CD4-positive, alpha-beta T cell treated with Interleukin-21 for 1 hour (primary cell): ENCODE measurements around the gene NRP2.

Source experiments
- DNase-seq: peaks from one replicate; pipeline ENCODE4 v3.0.0-alpha.2; 2020

The NRP2 gene

DNA sequence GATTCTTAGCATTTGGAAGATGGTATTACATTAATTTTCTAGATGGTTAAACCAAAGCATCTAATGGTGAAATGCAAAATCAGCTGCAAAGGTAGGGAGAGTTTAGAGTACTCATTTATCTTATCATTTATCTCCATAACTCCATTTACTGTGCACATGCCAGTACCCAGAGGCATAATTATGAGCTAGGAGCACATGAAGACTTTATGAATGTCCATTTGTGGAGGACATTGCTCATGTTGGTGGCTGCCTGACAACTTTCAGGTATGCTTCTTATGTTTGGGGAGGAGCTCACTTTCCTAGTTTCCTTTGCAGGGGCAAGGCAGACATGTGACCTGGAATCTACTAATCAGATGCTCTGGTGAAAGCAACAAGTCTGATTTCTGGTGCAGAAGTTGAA, 134.0 kb downstream of the NRP2 start:
- DNase-seq: no peak

DNA sequence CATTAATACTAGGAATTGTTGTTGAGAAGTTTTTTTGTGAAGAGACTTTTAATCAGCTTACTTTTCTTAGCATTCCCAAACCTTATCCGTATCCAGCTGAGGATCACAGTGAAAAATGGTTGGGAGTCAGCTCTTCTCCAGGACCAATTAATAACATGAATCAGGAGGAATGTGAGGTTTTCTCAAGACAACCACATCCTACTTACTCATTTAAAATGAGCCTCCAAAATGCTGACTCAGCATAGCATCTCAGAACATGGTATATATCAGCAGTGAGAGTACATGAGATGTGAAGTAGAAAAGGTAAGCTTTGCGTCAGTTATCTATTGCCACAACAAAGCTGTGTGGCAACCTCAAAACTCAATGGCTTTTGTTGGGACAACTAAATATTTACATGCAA, 140.3 kb downstream of the NRP2 start:
- DNase-seq: no peak

DNA sequence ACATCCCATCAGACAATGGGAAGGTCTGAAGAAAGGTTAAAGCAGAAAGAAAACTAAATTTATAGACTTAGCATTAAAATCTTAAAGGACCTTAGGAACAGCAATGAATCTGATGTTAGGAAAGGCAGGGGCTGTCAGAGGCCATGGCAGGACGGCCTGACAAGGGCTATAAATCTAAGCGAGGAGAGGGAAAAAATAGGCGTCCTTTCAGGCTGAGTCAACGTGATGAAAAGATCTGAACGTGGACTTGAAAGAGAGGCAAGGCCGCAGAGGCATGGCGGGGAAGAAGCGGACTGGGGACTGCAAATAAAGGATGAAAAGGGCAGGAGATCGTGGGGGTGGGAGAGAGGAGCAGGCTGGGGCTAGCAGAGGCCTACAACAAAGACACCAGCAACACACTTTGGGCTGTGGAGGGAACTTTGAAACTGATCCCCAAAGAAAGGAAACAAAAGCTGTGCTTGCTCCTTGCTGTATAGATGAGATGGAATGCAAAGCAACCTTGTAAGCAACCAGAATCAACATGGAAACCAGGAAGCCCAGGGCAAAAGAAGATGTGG, 145.6 kb downstream of the NRP2 start:
- DNase-seq: no peak

DNA sequence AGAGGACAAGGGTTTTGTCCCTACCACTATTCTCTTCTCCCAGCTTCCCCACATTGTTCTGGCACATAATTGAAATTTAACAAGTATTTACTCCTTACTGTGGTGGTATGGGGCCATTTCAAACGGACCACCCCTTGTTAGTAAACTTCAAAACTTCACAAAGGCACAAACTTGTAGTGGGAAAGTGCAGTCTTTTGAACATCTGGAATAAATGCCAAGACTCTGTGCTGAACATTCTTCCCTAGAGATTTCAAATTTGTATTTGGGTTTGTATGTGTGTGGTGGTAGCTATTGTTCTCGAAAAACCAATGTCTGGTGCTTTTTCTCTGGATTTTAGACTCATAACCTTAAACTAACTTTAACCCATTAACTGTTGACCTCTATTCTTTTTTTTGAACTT, 151.6 kb downstream of the NRP2 start:
- DNase-seq: no peak

DNA sequence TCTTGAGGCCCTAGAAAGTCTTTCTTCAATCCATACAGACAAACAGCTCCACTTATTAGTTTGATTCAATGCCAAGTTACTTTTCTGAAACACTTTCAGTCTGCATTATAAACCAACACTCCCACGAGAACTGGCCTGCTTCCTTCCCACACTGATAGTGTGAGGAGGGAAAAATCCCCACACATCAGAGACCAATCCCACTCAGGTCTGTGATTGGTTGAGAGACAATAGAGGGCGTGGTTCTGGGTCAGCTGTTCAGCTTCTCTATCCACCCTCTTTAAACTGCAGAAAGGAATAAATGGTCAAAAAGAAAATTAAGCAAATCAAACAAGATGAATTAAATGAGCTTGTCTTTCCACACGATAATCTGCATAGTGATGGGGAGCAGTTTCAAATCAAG, 152.5 kb downstream of the NRP2 start:
- no peak for DNase-seq

DNA sequence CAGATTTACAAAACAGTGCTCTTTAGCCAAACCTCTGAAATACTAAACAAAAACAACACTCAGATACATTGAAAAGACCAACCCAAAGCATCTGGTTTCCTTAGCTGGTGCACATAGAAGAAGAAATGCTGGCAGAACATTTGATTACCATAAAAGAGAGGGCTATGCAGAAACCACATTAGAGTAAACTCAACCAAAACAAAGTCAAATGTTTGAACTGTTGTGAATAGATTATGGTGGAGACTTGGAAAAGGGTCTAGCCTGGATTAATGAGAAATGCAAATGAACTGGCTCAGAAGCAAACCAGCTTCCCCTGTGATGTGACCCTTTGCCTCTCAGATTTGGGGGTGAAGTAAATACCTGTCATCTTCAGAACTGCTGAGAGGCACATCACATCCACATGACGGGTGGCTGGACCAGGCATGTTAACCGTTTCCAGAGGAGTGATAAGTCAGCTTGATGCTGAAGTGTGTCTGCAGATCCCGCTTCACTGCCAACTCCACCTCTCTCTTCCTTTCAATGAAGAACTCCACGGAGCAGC, 153.0 kb downstream of the NRP2 start:
- DNase-seq: no peak

DNA sequence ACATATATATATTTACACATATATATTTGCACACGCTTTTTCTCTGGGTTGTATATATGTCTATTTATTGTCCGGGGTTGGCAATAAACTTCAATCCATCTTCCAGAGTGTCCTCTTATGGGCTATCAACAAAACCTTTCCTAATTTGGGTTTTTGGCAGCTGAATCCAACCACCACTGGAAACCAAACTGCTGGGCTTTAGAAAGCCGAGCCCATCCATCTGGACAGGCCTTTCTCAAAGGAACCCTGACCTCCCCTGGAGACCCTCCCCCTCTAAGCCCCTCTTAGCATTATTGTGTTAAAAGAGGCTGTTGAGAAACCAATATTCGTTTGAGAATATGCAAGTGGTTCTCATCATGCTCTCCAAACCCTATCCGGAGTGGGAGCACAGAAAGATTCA, 153.6 kb downstream of the NRP2 start:
- DNase-seq: no peak

DNA sequence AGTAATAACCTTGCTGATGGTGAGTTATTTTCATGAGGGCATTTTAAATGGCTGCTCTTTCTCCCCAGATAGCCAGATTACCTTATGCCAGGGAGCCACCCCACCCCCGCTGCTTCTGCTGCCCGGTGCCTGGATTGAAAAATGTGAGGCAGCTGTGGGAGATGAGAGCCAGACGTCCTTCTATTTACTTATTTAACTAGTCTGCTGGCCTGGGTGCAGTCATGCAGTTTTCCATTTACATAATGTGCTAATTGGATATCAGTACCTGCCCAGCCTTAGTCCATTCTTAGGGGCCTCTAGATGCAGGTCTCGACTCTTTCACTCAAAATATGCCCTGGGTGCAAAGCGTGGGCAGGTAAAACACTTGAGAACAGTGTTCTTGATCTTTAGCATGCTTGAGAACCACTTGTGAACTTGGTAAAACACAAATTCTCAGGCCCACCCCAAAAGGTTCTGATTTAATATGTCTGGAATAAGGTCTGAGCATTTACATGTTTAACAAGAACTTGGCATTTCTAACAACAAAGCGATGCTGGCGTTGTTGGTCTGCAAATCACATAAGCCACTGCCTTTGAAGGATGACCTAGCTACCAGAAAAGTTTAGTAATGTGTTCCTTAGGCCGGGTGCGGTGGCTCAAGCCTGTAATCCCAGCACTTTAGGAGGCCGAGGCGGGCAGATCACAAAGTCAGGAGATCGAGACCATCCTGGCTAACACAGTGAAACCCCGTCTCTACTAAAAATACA, 154.3 kb downstream of the NRP2 start:
- no peak for DNase-seq

DNA sequence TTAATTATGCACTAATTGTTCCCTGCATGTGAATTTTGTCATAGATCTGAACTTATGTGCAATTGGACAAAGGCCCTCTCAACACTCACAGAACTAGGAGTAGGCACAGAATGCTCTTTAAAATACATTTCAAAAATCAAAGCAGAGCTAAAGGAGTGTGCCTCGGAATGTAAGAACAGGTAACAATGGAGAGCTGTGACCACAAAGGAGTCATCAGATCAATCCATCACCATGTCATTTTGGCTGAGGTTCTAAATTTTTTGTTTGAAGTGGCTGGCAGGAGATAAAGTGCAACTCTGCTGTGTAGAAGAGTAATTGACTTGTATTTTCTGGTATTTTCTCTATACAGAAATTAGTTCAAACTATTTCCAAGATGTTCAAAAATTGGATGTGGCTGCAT, 155.4 kb downstream of the NRP2 start:
- no peak for DNase-seq

DNA sequence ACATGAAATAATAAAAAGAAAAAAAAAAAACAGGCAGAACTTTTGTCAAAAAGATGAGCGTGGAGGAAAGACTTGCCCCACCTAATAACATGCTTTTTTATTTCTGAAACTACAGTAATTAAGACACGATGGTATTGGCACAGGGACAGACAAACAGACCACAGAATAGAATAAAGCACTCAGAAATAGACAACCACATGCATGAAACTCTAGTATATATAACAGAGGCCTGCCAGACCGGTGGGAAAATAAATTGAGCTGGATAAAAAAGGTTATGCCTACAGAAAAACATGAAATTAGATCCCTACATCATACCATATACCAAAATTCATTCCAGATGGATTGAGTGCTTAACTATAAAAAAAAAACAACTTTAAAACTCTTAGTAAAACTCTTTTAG, 163.1 kb downstream of the NRP2 start:
- DNase-seq: no peak
